IMR-90 (cell line): Measurements from ENCODE around the gene CCDC70.

Experiments
- BHLHE40 ChIP-seq: fragments of 150-350 bp; IDR thresholded peaks from 2 replicates; pipeline ENCODE4 v1.6.1; 2016; ENCODE audit warnings: mild to moderate bottlenecking, low read depth, low read length
- CEBPB ChIP-seq: IDR thresholded peaks from 2 replicates; pipeline ENCODE4 v1.6.1; 2012; ENCODE audit warnings: low read depth, low read length, improper control_type of control experiment
- CHD1 ChIP-seq: IDR thresholded peaks from 2 replicates; pipeline ENCODE4 v1.6.1; 2012; ENCODE audit warnings: low read depth, low read length, improper control_type of control experiment
- CTCF ChIP-seq: conservative IDR thresholded peaks from 2 replicates; pipeline ENCODE4 v1.5.1; 2012; ENCODE audit warnings: mild to moderate bottlenecking, low read depth, low read length, improper control_type of control experiment
- ELK1 ChIP-seq: fragments of 150-350 bp; IDR thresholded peaks from 2 replicates; pipeline ENCODE4 v1.6.1; 2016; ENCODE audit warnings: low read depth, mild to moderate bottlenecking, low read length, moderate library complexity, borderline replicate concordance
- FOS ChIP-seq: fragments of 150-350 bp; IDR thresholded peaks from 2 replicates; pipeline ENCODE4 v1.6.1; 2016; ENCODE audit warnings: low read depth, low read length
- MAFK ChIP-seq: IDR thresholded peaks from 2 replicates; pipeline ENCODE4 v1.6.1; 2012; ENCODE audit warnings: low read depth, low read length, improper control_type of control experiment
- POLR2A ChIP-seq: IDR thresholded peaks from 2 replicates; pipeline ENCODE4 v1.6.1; 2012; ENCODE audit warnings: mild to moderate bottlenecking, low read depth, low read length
- RAD21 ChIP-seq: IDR thresholded peaks from 2 replicates; pipeline ENCODE4 v1.6.1; 2012; ENCODE audit warnings: low read length, improper control_type of control experiment
- RFX5 ChIP-seq: IDR thresholded peaks from 2 replicates; pipeline ENCODE4 v1.8.0; 2012; ENCODE audit warnings: low read depth, mild to moderate bottlenecking, low read length, moderate library complexity
- USF2 ChIP-seq: fragments of 150-350 bp; IDR thresholded peaks from 2 replicates; pipeline ENCODE4 v1.6.1; 2017; ENCODE audit warnings: mild to moderate bottlenecking, antibody characterized with exemption, low read length, low read depth

GRCh38 chr13:51839711-51840540 lies 21.8 kb upstream of the CCDC70 start:
- TF ChIP-seq CTCF (no peak), POLR2A (no peak), USF2 (no peak), FOS (no peak), BHLHE40 (no peak), RAD21 (no peak), RFX5 (no peak), CHD1 (no peak), CEBPB (no peak), ELK1 (no peak), MAFK (no peak)
